PC-3 (cell line): ENCODE measurements around the gene RETREG3. TPM values are rescaled to one million over a fixed set of nuclear protein-coding genes. Genes with fewer than 3 reads are reported as not detected.

ENCODE experiments used
- ATAC-seq: fragments of 200-7000 bp; cut with Tn5 transposase; 2 replicates; pipeline ENCODE4 v1.9.1; 2020; ENCODE audit warnings: mild to moderate bottlenecking, moderate library complexity
- BruUV-seq: library from RNA; stranded (reverse); fragments of 400-500 nt; replicated peaks from 2 replicates; lab custom pipeline; 2021; lab: Mats Ljungman, UMichigan
- CTCF ChIA-PET: fragments of 300-600 bp; sonication (Branson Sonifier 250); formaldehyde crosslinking; loops from one replicate; lab custom pipeline; 2022; ENCODE audit warnings: antibody characterized with exemption; lab: Charles Lee
- POLR2A ChIA-PET: fragments of 300-600 bp; sonication (Branson Sonifier 250); formaldehyde crosslinking; loops from one replicate; lab custom pipeline; 2022; ENCODE audit warnings: antibody characterized with exemption; ENCODE audit not compliant: unreplicated experiment; lab: Charles Lee
- DNase-seq: peaks from one replicate; pipeline ENCODE4 v3.0.0-alpha.2; 2015
- H2AFZ ChIP-seq: fragments of 300-600 bp; sonication (generic); 2 replicates; pipeline ENCODE4 v1.6.0; 2016; ENCODE audit warnings: antibody characterized with exemption, low read length
- H3F3A ChIP-seq: fragments of 300-600 bp; sonication (generic); one replicate; pipeline ENCODE4 v1.6.0; 2017; ENCODE audit warnings: antibody characterized with exemption, low read length, control low read depth, mild to moderate bottlenecking; ENCODE audit not compliant: unreplicated experiment
- H3K27ac ChIP-seq: fragments of 300-600 bp; sonication (generic); 2 replicates; pipeline ENCODE4 v1.5.1; 2016; ENCODE audit warnings: mild to moderate bottlenecking, low read length
- H3K27me3 ChIP-seq: fragments of 300-600 bp; sonication (generic); 2 replicates; pipeline ENCODE4 v1.6.1; 2016; ENCODE audit warnings: low read length, mixed read lengths
- H3K36me3 ChIP-seq: fragments of 300-600 bp; sonication (generic); 2 replicates; pipeline ENCODE4 v1.6.1; 2016; ENCODE audit warnings: low read depth, mixed run types, low read length, mixed read lengths
- H3K4me1 ChIP-seq: fragments of 300-600 bp; sonication (generic); 2 replicates; pipeline ENCODE4 v1.5.1; 2016; ENCODE audit warnings: low read length; ENCODE audit not compliant: insufficient read depth
- H3K4me2 ChIP-seq: fragments of 300-600 bp; sonication (generic); 2 replicates; pipeline ENCODE4 v1.6.0; 2016; ENCODE audit warnings: low read length
- H3K4me3 ChIP-seq: fragments of 300-600 bp; sonication (generic); 2 replicates; pipeline ENCODE4 v1.5.1; 2016; ENCODE audit warnings: mild to moderate bottlenecking, low read length, mixed read lengths
- H3K79me2 ChIP-seq: fragments of 300-600 bp; sonication (generic); 2 replicates; pipeline ENCODE4 v1.6.1; 2017; ENCODE audit warnings: low read length, mixed read lengths
- H3K9ac ChIP-seq: fragments of 300-600 bp; sonication (generic); 2 replicates; pipeline ENCODE4 v1.6.0; 2016; ENCODE audit warnings: mild to moderate bottlenecking, low read length
- H3K9me2 ChIP-seq: fragments of 300-600 bp; sonication (generic); replicated peaks from 2 replicates; pipeline ENCODE4 v1.6.1; 2016; ENCODE audit warnings: mixed run types, low read length, mixed read lengths
- H3K9me3 ChIP-seq: fragments of 300-600 bp; sonication (generic); 2 replicates; pipeline ENCODE4 v1.6.1; 2016; ENCODE audit warnings: low read length, mixed read lengths
- H4K20me1 ChIP-seq: fragments of 300-600 bp; sonication (generic); 2 replicates; pipeline ENCODE4 v1.6.1; 2016; ENCODE audit warnings: low read length, mixed read lengths
- EZH2 ChIP-seq: fragments of 300-600 bp; sonication (generic); IDR thresholded peaks from one replicate; pipeline ENCODE4 v1.6.1; 2017; ENCODE audit warnings: antibody characterized with exemption, mild to moderate bottlenecking, low read length; ENCODE audit not compliant: unreplicated experiment
- EZH2phosphoT487 ChIP-seq: fragments of 300-600 bp; sonication (generic); IDR thresholded peaks from 2 replicates; pipeline ENCODE4 v1.6.1; 2018; ENCODE audit warnings: mild to moderate bottlenecking, antibody characterized with exemption, low read length, borderline replicate concordance
- intact Hi-C: fragments of 100-400 bp; cut with micrococcal nuclease; formaldehyde crosslinking; loops from 2 replicates; pipeline ENCODE4 v1.9.0; 2023
- total RNA-seq: library from RNA; depleted of rRNA; stranded (reverse); fragments of >200 nt; gene quantifications from 2 replicates; pipeline ENCODE4 v1.2.3, GENCODE V29; 2014; rRNA removed
- TF ChIP-seq, protein P1 (sequence below): fragments of 300-600 bp; sonication (generic); conservative IDR thresholded peaks from 2 replicates; pipeline ENCODE4 v1.5.1; 2017; ENCODE audit warnings: antibody characterized with exemption, low read depth, mild to moderate bottlenecking, low read length

RETREG3 gene
- total RNA-seq, 1 experiment from 2014 or later: 19.3 TPM

DNA sequence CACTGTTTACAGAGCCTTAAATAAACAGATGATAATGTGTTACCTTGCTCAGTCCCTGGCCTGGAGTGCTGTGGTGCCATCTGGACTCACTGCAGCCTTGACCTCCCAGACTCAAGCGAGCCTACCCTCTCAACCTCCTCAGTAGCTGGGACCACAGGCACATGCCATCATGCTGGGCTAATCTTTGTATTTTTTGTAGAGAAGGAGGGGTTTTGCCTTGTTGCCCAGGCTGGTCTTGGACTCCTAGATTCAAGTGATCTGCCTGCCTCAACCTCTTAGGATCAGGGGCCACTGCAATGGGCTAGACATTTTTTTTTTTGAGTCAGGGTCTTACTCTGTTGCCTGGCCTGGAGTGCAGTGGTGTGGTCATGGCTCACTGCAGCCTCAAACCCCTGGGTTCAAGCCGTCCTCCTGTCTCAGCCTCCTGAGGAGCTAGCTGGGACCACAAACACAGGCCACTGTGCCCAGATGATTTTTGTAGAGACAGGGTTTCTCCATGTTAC lies 78.2 kb downstream of the RETREG3 start:
- H3K9me2 ChIP-seq: no peaks in the 10 kb centered on the region
- H3K27ac ChIP-seq: no peak overlapping the region
- no peak for ATAC-seq
- H3K4me3 ChIP-seq: no peak overlapping the region
- BruUV-seq: no TSS peak
- no peak overlapping the region for H3K9ac ChIP-seq
- peaks cover 10% of the 10 kb centered on the region for H3K4me1 ChIP-seq
- H3K4me2 ChIP-seq: no peak overlapping the region
- POLR2A ChIA-PET: no interaction called here
- no peaks in the 10 kb centered on the region for H3K79me2 ChIP-seq
- no peak for TF ChIP-seq EZH2
- TF ChIP-seq EZH2phosphoT487: no peak
- TF ChIP-seq, protein P1, sequence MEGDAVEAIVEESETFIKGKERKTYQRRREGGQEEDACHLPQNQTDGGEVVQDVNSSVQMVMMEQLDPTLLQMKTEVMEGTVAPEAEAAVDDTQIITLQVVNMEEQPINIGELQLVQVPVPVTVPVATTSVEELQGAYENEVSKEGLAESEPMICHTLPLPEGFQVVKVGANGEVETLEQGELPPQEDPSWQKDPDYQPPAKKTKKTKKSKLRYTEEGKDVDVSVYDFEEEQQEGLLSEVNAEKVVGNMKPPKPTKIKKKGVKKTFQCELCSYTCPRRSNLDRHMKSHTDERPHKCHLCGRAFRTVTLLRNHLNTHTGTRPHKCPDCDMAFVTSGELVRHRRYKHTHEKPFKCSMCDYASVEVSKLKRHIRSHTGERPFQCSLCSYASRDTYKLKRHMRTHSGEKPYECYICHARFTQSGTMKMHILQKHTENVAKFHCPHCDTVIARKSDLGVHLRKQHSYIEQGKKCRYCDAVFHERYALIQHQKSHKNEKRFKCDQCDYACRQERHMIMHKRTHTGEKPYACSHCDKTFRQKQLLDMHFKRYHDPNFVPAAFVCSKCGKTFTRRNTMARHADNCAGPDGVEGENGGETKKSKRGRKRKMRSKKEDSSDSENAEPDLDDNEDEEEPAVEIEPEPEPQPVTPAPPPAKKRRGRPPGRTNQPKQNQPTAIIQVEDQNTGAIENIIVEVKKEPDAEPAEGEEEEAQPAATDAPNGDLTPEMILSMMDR: no peak
- H3K36me3 ChIP-seq: no peaks in the 10 kb centered on the region
- intact Hi-C loops: no loop called here
- no peaks in the 10 kb centered on the region for H3F3A ChIP-seq
- H2AFZ ChIP-seq: no peak overlapping the region
- H3K27me3 ChIP-seq: no peaks in the 10 kb centered on the region
- no peak for DNase-seq
- H4K20me1 ChIP-seq: no peaks in the 10 kb centered on the region
- CTCF ChIA-PET: no interaction called here
- no peaks in the 10 kb centered on the region for H3K9me3 ChIP-seq

Other genes starting within 250 kb of the RETREG3 start
- gene STAT3, start 220.9 kb downstream of the RETREG3 start, total RNA-seq: not detected in 2 replicates
- gene CAVIN1, start 186.1 kb downstream of the RETREG3 start, total RNA-seq: 0.17 TPM in 1 of 2 replicates, not detected in the other
- 0.07 and 0.35 TPM in 2 replicates for gene ATP6V0A1, start 150.5 kb downstream of the RETREG3 start, total RNA-seq
- gene NAGLU, start 73.1 kb downstream of the RETREG3 start, total RNA-seq: 4.9 and 9.8 TPM in 2 replicates
- gene HSD17B1, start 56.5 kb downstream of the RETREG3 start, total RNA-seq: 0.86 and 1.5 TPM in 2 replicates
- gene COASY, start 47.2 kb downstream of the RETREG3 start, total RNA-seq: 33.3 and 54.3 TPM in 2 replicates
- 25.8 and 26.2 TPM in 2 replicates for gene MLX, start 42.3 kb downstream of the RETREG3 start, total RNA-seq
- gene PSMC3IP, start 31.6 kb downstream of the RETREG3 start, total RNA-seq: 20.3 and 24.1 TPM in 2 replicates
- gene TUBG1, start 309 bp upstream of the RETREG3 start, total RNA-seq: 97.2 and 114 TPM in 2 replicates
- gene TUBG2, start 49.9 kb upstream of the RETREG3 start, total RNA-seq: 6.0 and 7.1 TPM in 2 replicates
- 20.1 and 27.8 TPM in 2 replicates for gene PLEKHH3, start 67.6 kb upstream of the RETREG3 start, total RNA-seq
- 0.58 TPM in 1 of 2 replicates, not detected in the other for gene CCR10, start 72.5 kb upstream of the RETREG3 start, total RNA-seq
- 4.6 and 6.6 TPM in 2 replicates for gene CNTNAP1, start 73.2 kb upstream of the RETREG3 start, total RNA-seq
- 5.8 and 13.7 TPM in 2 replicates for gene EZH1, start 135.7 kb upstream of the RETREG3 start, total RNA-seq
- gene RAMP2, start 151.9 kb upstream of the RETREG3 start, total RNA-seq: not detected in 2 replicates
- 56.7 and 62.0 TPM in 2 replicates for gene VPS25, start 164.1 kb upstream of the RETREG3 start, total RNA-seq
- 13.0 and 17.4 TPM in 2 replicates for gene WNK4, start 171.2 kb upstream of the RETREG3 start, total RNA-seq
- gene COA3, start 189.3 kb upstream of the RETREG3 start, total RNA-seq: 44.6 and 49.6 TPM in 2 replicates
- gene CNTD1, start 189.5 kb upstream of the RETREG3 start, total RNA-seq: not detected in 2 replicates
- gene BECN1, start 214.9 kb upstream of the RETREG3 start, total RNA-seq: 84.0 and 93.7 TPM in 2 replicates
- gene PSME3, start 224.0 kb upstream of the RETREG3 start, total RNA-seq: 107 and 123 TPM in 2 replicates
- 0.63 and 1.4 TPM in 2 replicates for gene AOC2, start 235.2 kb upstream of the RETREG3 start, total RNA-seq
- 0.26 and 0.35 TPM in 2 replicates for gene AOC3, start 241.8 kb upstream of the RETREG3 start, total RNA-seq